Measurements from ENCODE around the gene THEMIS. TPM values are rescaled to one million over a fixed set of nuclear protein-coding genes. Genes with fewer than 3 reads are reported as not detected.

The THEMIS gene
- total and polyA plus RNA-seq, 10 donors = 0.80 to 17.8 (median 12.7) TPM

- H3K4me1 ChIP-seq = no peaks in the 10 kb centered on the region
- H3K36me3 ChIP-seq = no peaks in the 10 kb centered on the region
- H3K9me3 ChIP-seq = no peaks in the 10 kb centered on the region
- no peaks in the 10 kb centered on the region for H3K27me3 ChIP-seq (replicated peaks in 1 of 7)
- no peak overlapping the region for H3K4me3 ChIP-seq
- intact Hi-C loops (cut with DNase I; ENCODE audit: low total_unique reads) = no loop called here
- DNase-seq = no peak
- no peak for TF ChIP-seq CTCF (IDR thresholded peaks at IDR 0.05 in 8 of 11, conservative IDR thresholded peaks at IDR 0.05 in 3 of 11)
- TF ChIP-seq POLR2AphosphoS5 (IDR thresholded peaks at IDR 0.05) = no peak
- TF ChIP-seq POLR2A (IDR thresholded peaks at IDR 0.05) = no peak
- no peak overlapping the region for H3K27ac ChIP-seq
Observed at GRCh38 chr6:127821431-127821830, 79.4 kb downstream of the THEMIS start.

- intact Hi-C loops (cut with DNase I; ENCODE audit: low total_unique reads) = no loop called here
- Histone ChIP-seq H3K36me3 (no peaks in the 10 kb centered on the region), H3K4me1 (no peaks in the 10 kb centered on the region), H3K4me3 (no peak overlapping the region), H3K27ac (no peak overlapping the region), H3K9me3 (no peaks in the 10 kb centered on the region), H3K27me3 (replicated peaks in 1 of 7) (no peaks in the 10 kb centered on the region)
- 5 to 14% (median 9%) methylated on average over 2 of the region's 2 CpGs for WGBS, 5 donors
- no peak for DNase-seq
- TF ChIP-seq POLR2AphosphoS5 (IDR thresholded peaks at IDR 0.05) = no peak
- TF ChIP-seq POLR2A (IDR thresholded peaks at IDR 0.05) = no peak
- TF ChIP-seq CTCF (IDR thresholded peaks at IDR 0.05 in 8 of 11, conservative IDR thresholded peaks at IDR 0.05 in 3 of 11) = no peak
Observed at GRCh38 chr6:127818149-127818548, 82.7 kb downstream of the THEMIS start.

- intact Hi-C loops (cut with DNase I; ENCODE audit: low total_unique reads) = no loop called here
- WGBS, 5 donors = 73 to 92% (median 86%) methylated on average over 4 of the region's 4 CpGs
- no peak overlapping the region for H3K27ac ChIP-seq
Observed at GRCh38 chr6:127816643-127817042, 84.2 kb downstream of the THEMIS start.

GRCh38 chr6:127813699-127814027 lies 87.2 kb downstream of the THEMIS start:
- Histone ChIP-seq H3K9me3 (no peaks in the 10 kb centered on the region), H3K4me1 (no peaks in the 10 kb centered on the region), H3K27me3 (replicated peaks in 1 of 7) (no peaks in the 10 kb centered on the region), H3K27ac (no peak overlapping the region), H3K36me3 (no peaks in the 10 kb centered on the region), H3K4me3 (no peak overlapping the region)
- 79 to 85% (median 82%) methylated on average over 5 of the region's 5 CpGs for whole genome bisulfite sequencing, 5 donors
- no peak for TF ChIP-seq CTCF (IDR thresholded peaks at IDR 0.05 in 8 of 11, conservative IDR thresholded peaks at IDR 0.05 in 3 of 11)
- no peak for TF ChIP-seq POLR2A (IDR thresholded peaks at IDR 0.05)
- no peak for DNase-seq
- intact Hi-C loops (cut with DNase I; ENCODE audit: low total_unique reads) = no loop called here

More at GRCh38 chr6:127816643-127817042, 84.2 kb downstream of the THEMIS start:
- Histone ChIP-seq H3K36me3 (no peaks in the 10 kb centered on the region), H3K9me3 (no peaks in the 10 kb centered on the region), H3K4me1 (no peaks in the 10 kb centered on the region), H3K4me3 (no peak overlapping the region), H3K27me3 (replicated peaks in 1 of 7) (no peaks in the 10 kb centered on the region)
- DNase-seq = no peak
- TF ChIP-seq POLR2A (IDR thresholded peaks at IDR 0.05) (no peak), CTCF (IDR thresholded peaks at IDR 0.05 in 8 of 11, conservative IDR thresholded peaks at IDR 0.05 in 3 of 11) (no peak)

Data from spleen (tissue), 11 donors.